WERI-Rb-1 (cell line): ENCODE measurements around the gene PTPRD.
"Not testable (repeated sequence)": the region's sequence is repeated elsewhere in the genome, so short reads cannot be mapped to it uniquely, and the experiment has no call there.

Experiments used
- DNase-seq: peaks from one replicate; pipeline ENCODE4 v3.0.0-alpha.2; 2020
- H3K27ac ChIP-seq: fragments of 250-450 bp; sonication (Bioruptor Pico); 2 replicates; pipeline ENCODE4 v1.5.1; 2020; ENCODE audit warnings: mild to moderate bottlenecking, moderate library complexity
- H3K27me3 ChIP-seq: fragments of 250-450 bp; sonication (Bioruptor Pico); 2 replicates; pipeline ENCODE4 v1.5.1; 2021; ENCODE audit warnings: mild to moderate bottlenecking, low read depth, moderate library complexity; ENCODE audit not compliant: insufficient read depth, severe bottlenecking
- H3K36me3 ChIP-seq: fragments of 250-450 bp; sonication (Bioruptor Pico); 2 replicates; pipeline ENCODE4 v1.5.1; 2020; ENCODE audit warnings: mild to moderate bottlenecking, moderate library complexity
- H3K4me3 ChIP-seq: 2 replicates; pipeline ENCODE4 v1.5.1; 2011; ENCODE audit warnings: low read depth, mild to moderate bottlenecking, control low read depth, low read length
- H3K9me3 ChIP-seq: fragments of 250-450 bp; sonication (Bioruptor Pico); 2 replicates; pipeline ENCODE4 v1.5.1; 2021; ENCODE audit warnings: mild to moderate bottlenecking, moderate library complexity; ENCODE audit not compliant: severe bottlenecking
- CTCF ChIP-seq: IDR thresholded peaks from 2 replicates; pipeline ENCODE4 v1.5.1; 2011; ENCODE audit warnings: low read depth, mild to moderate bottlenecking, control low read depth, inconsistent platforms, low read length

Gene PTPRD

GRCh38 chr9:10534850-10535249 lies 78.0 kb downstream of the PTPRD start:
- TF ChIP-seq CTCF = no peak
- H3K27me3 ChIP-seq = no peaks in the 10 kb centered on the region
- H3K36me3 ChIP-seq = no peaks in the 10 kb centered on the region
- peaks cover 2% of the 10 kb centered on the region for H3K9me3 ChIP-seq
- no peak overlapping the region for H3K27ac ChIP-seq
- DNase-seq = no peak
- no peak overlapping the region for H3K4me3 ChIP-seq

DNA sequence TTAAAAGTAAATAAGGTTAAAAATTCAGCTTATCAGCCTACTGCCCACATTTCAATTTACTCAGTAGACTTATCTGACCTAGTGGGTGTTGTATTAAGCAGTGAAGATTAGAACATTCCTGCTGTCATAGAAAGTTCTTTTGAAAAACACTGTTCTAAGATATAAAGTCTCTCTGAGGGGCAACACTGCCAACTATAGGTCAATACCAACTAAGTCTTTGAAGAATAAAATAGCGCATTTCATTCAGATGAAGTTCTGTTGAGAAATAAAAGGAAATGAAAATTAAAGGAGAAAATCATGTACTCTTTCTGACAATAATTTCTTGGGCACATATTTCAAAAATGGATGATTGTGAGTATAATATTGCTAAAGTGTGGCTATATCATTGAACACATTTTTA lies 86.8 kb downstream of the PTPRD start:
- H3K27ac ChIP-seq = no peak overlapping the region
- DNase-seq = no peak
- H3K36me3 ChIP-seq = no peaks in the 10 kb centered on the region
- H3K4me3 ChIP-seq = no peak overlapping the region
- H3K27me3 ChIP-seq = no peaks in the 10 kb centered on the region
- no peaks in the 10 kb centered on the region for H3K9me3 ChIP-seq
- no peak for TF ChIP-seq CTCF

DNA sequence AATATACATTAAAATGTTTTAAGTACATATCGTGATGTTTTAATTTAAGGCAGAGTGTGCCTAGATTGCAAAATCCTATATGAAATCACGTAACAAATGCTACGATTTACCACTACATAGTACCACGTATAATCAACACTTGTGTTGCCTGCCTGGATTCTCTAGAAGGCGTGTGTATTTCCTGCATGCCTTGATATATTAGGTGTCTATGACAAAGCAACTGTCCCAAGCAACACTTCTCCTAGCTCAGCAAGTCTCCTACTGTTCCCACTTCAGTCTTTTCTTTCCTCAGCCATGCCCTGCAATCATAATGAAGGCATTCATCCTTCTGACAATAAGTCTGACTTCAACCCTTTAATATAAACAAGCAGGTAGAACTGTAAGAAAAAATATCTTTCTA lies 89.6 kb downstream of the PTPRD start:
- Histone ChIP-seq H3K27ac (no peak overlapping the region), H3K9me3 (no peaks in the 10 kb centered on the region), H3K27me3 (no peaks in the 10 kb centered on the region)

DNA sequence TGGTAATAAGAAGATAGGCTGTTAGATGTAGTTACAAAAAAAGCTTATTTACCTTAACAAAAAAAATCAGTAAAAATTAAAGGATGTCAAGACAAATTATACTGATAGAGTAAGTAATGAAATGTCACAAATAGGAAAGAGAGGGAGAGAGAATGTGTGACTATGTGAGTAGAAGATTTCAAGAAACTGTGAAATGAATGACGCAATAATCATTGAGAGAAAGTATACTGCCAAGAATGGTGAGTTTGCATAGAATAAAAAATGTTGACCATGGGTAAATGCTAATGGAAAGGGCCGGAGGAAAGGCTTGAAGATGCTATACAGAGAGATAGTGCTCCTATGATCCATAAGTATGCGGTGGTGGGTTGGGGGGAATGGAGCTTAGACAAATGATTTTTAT lies 100.7 kb downstream of the PTPRD start:
- H3K4me3 ChIP-seq = no peak overlapping the region
- no peak for TF ChIP-seq CTCF
- no peak for DNase-seq

More for the DNA sequence above, 89.6 kb downstream of the PTPRD start:
- no peak for TF ChIP-seq CTCF
- no peak for DNase-seq
- Histone ChIP-seq H3K36me3 (no peaks in the 10 kb centered on the region), H3K4me3 (no peak overlapping the region)

DNA sequence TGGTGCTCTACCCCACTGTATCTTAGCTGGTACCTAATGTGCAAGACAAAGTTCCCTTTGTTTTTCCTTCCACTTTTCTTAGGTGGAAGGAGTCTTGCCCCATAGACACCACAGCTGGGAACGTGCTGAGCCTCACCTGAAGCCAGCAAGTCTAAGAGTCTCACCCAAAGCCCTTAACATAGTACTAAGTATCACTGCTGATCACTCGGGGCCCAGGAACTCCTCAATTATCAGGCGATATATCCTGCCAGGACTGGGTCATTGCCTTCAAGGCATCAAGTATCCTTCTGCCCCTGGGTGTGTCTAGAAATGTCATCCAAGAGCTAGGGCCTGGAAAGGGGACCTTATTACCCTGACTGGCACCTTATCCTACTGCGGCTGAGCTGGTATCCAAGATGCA lies 123.9 kb downstream of the PTPRD start:
- Histone ChIP-seq H3K9me3 (no peaks in the 10 kb centered on the region), H3K27ac (no peak overlapping the region), H3K36me3 (no peaks in the 10 kb centered on the region), H3K4me3 (no peak overlapping the region), H3K27me3 (no peaks in the 10 kb centered on the region)
- no peak for TF ChIP-seq CTCF
- DNase-seq = no peak

More for the DNA sequence above, 100.7 kb downstream of the PTPRD start:
- Histone ChIP-seq H3K27me3 (no peaks in the 10 kb centered on the region), H3K9me3 (no peaks in the 10 kb centered on the region), H3K27ac (no peak overlapping the region), H3K36me3 (no peaks in the 10 kb centered on the region)

GRCh38 chr9:10479172-10479571 lies 133.6 kb downstream of the PTPRD start:
- Histone ChIP-seq H3K27ac (no peak overlapping the region), H3K4me3 (no peak overlapping the region), H3K36me3 (no peaks in the 10 kb centered on the region), H3K9me3 (no peaks in the 10 kb centered on the region), H3K27me3 (no peaks in the 10 kb centered on the region)
- peak; percentile 26; the same call in 1 of the 2 replicates for TF ChIP-seq CTCF
- no peak for DNase-seq

GRCh38 chr9:10449201-10449617 lies 163.6 kb downstream of the PTPRD start:
- not testable (repeated sequence) for H3K27ac ChIP-seq, H3K9me3 ChIP-seq, DNase-seq, H3K4me3 ChIP-seq, H3K27me3 ChIP-seq, H3K36me3 ChIP-seq
